HG02852 (cell line): Measurements from ENCODE around the gene S100G.
"Not testable (repeated sequence)": the region's sequence is repeated elsewhere in the genome, so short reads cannot be mapped to it uniquely, and the experiment has no call there.

Experiments
- ATAC-seq: cut with Tn5 transposase; IDR thresholded peaks from one replicate; pipeline ENCODE4 v1.9.1; 2021; ENCODE audit warnings: mild to moderate bottlenecking, moderate library complexity; ENCODE audit not compliant: unreplicated experiment

S100G gene

DNA sequence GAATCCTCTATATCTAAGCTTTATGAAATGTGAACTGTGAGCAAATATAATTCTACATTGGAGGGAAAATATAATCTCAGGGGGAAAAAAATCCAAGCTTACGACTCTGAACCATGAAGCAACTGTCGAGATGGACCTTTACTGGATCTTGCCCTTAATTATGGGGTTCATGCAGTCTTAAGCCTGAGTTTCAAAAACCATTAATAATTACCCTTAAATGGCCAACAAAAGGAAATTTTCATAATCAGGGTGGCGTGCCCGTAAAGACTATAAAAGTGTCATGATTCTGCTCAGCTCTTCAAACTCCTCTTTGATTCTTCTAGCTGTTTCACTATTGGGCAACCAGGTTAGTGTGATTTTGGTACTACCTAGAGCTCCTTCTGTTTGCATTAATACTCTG is at the start of gene S100G:
Gene S100G, plus strand, starts transcription at position 301 of the 400 bp plus-strand sequence. CDS start 849 bp downstream, outside the sequence.
- no peak for ATAC-seq

GRCh38 chrX:16601885-16602284 is 48.1 kb upstream of the S100G start:
- ATAC-seq: no peak

DNA sequence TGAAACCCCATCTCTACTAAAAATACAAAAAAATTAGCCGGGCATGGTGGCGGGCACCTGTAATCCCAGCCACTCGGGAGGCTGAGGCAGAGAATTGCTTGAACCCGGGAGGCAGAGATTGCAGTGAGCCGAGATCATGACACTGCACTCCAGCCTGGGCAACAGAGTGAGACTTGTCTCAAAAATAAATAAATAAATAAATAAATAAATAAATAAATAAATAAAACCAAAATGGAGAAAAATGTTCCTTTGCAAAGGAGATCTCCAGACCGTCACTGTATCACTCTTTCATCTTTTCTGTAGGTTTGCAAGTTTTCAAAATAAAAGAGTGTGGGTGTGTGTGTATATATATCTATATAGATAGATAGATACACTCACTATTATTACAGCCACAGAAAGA is 46.7 kb upstream of the S100G start:
- not testable (repeated sequence) for ATAC-seq

- ATAC-seq: no peak
Measured at GRCh38 chrX:16603822-16604221, 46.1 kb upstream of the S100G start.

GRCh38 chrX:16604337-16604736 is 45.6 kb upstream of the S100G start:
- ATAC-seq: no peak

- no peak for ATAC-seq
Measured at GRCh38 chrX:16606142-16606720, 43.7 kb upstream of the S100G start.

- ATAC-seq: no peak
Measured at GRCh38 chrX:16610121-16610621, 39.8 kb upstream of the S100G start.

GRCh38 chrX:16610654-16611053 is 39.3 kb upstream of the S100G start:
- ATAC-seq: not testable (repeated sequence)

GRCh38 chrX:16612257-16612897 is 37.6 kb upstream of the S100G start:
- ATAC-seq: no peak

DNA sequence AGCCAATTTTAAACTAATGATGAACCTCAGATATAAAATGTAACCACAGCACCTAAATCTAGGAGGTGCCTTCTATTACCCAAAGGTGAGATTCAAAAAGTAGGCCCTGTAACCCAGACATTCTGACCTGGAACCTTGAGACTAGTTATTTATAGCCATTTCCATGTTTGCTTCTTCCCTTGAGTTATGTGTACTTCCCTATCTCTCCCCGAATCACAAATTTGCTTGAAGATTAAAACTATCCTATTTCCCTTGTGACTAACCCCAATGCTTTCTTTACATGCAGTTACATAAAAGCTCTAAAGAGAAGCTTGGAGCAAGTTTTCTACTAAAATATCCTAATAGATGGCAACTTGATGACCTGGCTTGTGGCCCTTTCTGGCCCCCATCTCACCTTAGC is 32.6 kb upstream of the S100G start:
- no peak for ATAC-seq

GRCh38 chrX:16618422-16618821 is 31.5 kb upstream of the S100G start:
- ATAC-seq: no peak

- ATAC-seq: no peak
Measured at GRCh38 chrX:16619024-16619423, 30.9 kb upstream of the S100G start.

DNA sequence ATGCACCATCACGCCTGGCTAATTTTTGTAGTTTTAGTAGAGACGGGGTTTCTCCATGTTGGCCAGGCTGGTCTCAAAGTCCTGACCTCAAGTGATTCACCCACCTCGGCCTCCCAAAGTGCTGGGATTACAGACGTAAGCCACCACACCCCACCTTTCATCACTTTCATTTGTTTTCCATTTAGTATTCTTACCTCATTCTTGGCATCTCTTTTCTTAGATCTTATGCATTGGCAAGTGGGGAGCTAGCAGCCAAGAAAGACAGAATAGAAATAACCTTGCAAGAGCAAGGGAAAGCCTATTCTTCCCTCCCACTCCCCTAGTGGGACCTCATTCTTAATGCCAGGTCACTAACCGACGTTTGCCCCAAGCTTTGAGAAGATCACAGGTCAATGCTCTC is 21.4 kb upstream of the S100G start:
- not testable (repeated sequence) for ATAC-seq

GRCh38 chrX:16628946-16629595 is 20.9 kb upstream of the S100G start:
- ATAC-seq: no peak

GRCh38 chrX:16629909-16630308 is 20.0 kb upstream of the S100G start:
- no peak for ATAC-seq

GRCh38 chrX:16633754-16634153 is 16.2 kb upstream of the S100G start:
- no peak for ATAC-seq

DNA sequence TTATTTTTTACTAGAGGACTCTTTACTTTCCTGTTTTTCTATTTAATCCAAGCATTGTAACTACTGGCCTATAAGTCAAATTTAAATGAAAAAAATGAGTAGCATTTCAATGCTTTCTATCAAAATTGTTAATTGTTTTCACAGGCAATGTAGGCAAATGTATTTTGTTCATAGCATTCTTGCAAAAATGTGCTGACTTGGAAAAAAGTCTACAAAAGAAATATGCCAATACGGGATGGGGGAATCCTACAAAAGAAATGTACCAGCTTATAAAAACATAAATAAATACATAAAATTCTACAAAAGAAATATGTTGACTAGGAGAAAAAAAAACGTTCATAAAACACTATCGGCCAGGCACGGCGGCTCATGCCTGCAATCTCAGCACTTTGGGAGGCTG is 14.9 kb upstream of the S100G start:
- no peak for ATAC-seq

DNA sequence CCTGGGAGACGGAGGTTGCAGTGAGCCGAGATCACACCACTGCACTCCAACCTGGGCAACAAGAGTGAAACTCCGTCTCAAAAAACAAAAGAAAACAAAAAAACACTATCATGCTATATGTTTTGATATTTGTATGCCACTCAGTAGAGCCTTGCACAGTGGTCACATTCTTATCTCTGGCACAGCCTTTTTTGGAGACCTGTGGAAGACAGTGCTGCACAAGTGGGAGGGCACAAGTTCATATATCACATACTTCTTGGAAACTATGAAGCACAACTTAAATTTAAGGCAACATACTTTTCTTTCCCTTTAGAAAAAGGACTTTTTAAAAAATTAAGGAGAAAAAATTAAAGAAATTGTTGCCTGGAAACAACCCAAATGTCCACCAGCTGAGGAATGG is 14.4 kb upstream of the S100G start:
- no peak for ATAC-seq

GRCh38 chrX:16638533-16638932 is 11.4 kb upstream of the S100G start:
- no peak for ATAC-seq

DNA sequence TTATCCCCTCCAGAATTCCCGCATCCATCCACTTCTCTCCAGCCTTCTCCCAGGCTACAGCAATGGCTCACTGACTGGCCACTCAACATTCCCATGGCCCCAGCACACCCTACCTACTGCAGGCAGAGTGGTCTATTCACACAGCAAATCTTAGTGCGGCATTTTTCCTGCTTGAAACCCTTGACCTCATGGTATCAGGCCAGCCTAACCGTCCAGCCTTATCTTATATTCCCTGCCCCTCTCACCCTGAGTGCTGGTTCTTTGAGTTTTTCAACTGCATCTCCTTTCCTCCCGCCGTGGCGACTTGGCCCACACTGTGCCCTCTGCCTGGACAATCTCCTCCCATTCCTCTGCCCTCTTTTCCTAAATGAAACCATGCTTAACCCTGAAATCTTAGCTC is 10.0 kb upstream of the S100G start:
- no peak for ATAC-seq

GRCh38 chrX:16640823-16641222 is 9.1 kb upstream of the S100G start:
- no peak for ATAC-seq

GRCh38 chrX:16643176-16643575 is 6.8 kb upstream of the S100G start:
- ATAC-seq: no peak
